K562 (cell line): ENCODE data around the gene CSTPP1. TPM values are rescaled to one million over a fixed set of nuclear protein-coding genes. Genes with fewer than 3 reads are reported as not detected.

Experiments used
- ARHGAP35 ChIP-seq: fragments of 450-650 bp; IDR thresholded peaks from 2 replicates; pipeline ENCODE4 v1.6.1; 2018; ENCODE audit not compliant: partially characterized antibody
- ATF2 ChIP-seq: sonication (generic); formaldehyde crosslinking; IDR thresholded peaks from 2 replicates; pipeline ENCODE4 v1.8.1; 2022; ENCODE audit warnings: missing genetic modification reagents
- BRD9 ChIP-seq: fragments of 450-650 bp; IDR thresholded peaks from 2 replicates; pipeline ENCODE4 v1.6.1; 2018; ENCODE audit warnings: low read depth; ENCODE audit not compliant: partially characterized antibody
- CC2D1A ChIP-seq: fragments of 450-650 bp; IDR thresholded peaks from 2 replicates; pipeline ENCODE4 v1.6.1; 2017; ENCODE audit warnings: mild to moderate bottlenecking
- EP400 ChIP-seq: fragments of 450-650 bp; IDR thresholded peaks from 2 replicates; pipeline ENCODE4 v1.6.1; 2017; ENCODE audit warnings: antibody characterized with exemption, mild to moderate bottlenecking, moderate library complexity
- FIP1L1 ChIP-seq: fragments of 200-400 bp; formaldehyde crosslinking; IDR thresholded peaks from 2 replicates; pipeline ENCODE4 v1.6.1; 2018; ENCODE audit warnings: mild to moderate bottlenecking, low read depth, low read length; ENCODE audit not compliant: poor library complexity, severe bottlenecking
- GTF2E2 ChIP-seq: fragments of 200-800 bp; sonication (Bioruptor generic); IDR thresholded peaks from 2 replicates; pipeline ENCODE4 v1.6.1; 2016; ENCODE audit warnings: missing genetic modification characterization, missing compliant biosample characterization
- IFI16 ChIP-seq: fragments of 250-450 bp; sonication (Bioruptor Pico); IDR thresholded peaks from 2 replicates; pipeline ENCODE4 v2.1.2; 2022; ENCODE audit warnings: mild to moderate bottlenecking, inconsistent platforms
- KDM4B ChIP-seq, 2 experiments: fragments of 450-650 bp in 1 of 2; sonication (generic) in 1 of 2; IDR thresholded peaks; 2 replicates each; pipeline ENCODE4 v1.6.1; 2016 to 2017; ENCODE audit warnings: borderline replicate concordance in 2 of 2, antibody characterized with exemption in 1 of 2, low read depth in 1 of 2, mild to moderate bottlenecking in 1 of 2
- MAFF ChIP-seq: IDR thresholded peaks from 2 replicates; pipeline ENCODE4 v1.6.1; 2012; ENCODE audit warnings: low read length, improper control_type of control experiment
- MAX ChIP-seq: sonication (generic); formaldehyde crosslinking; IDR thresholded peaks from 2 replicates; pipeline ENCODE4 v1.9.0; 2022; ENCODE audit warnings: mild to moderate bottlenecking, missing genetic modification reagents
- MBD1 ChIP-seq: fragments of 250-450 bp; sonication (Bioruptor Pico); IDR thresholded peaks from 2 replicates; pipeline ENCODE4 v1.8.0; 2022; ENCODE audit warnings: inconsistent platforms
- MXI1 ChIP-seq: IDR thresholded peaks from 2 replicates; pipeline ENCODE4 v1.6.1; 2011; ENCODE audit warnings: low read depth, mild to moderate bottlenecking, improper control_type of control experiment, low read length
- MYC ChIP-seq, 2 experiments: fragments of 250-450 bp in 1 of 2; sonication (Bioruptor Pico) in 1 of 2; IDR thresholded peaks; 2 replicates each; pipeline versions ENCODE4 v1.5.1 to v1.6.1; 2012 to 2021; ENCODE audit warnings: low read depth in 2 of 2, borderline replicate concordance in 1 of 2, improper control_type of control experiment in 1 of 2, low read length in 1 of 2, mild to moderate bottlenecking in 1 of 2, moderate library complexity in 1 of 2
- NCOR1 ChIP-seq: fragments of 450-650 bp; IDR thresholded peaks from 2 replicates; pipeline ENCODE4 v1.6.1; 2016; ENCODE audit warnings: mild to moderate bottlenecking, moderate library complexity
- PKNOX1 ChIP-seq: fragments of 450-650 bp; IDR thresholded peaks from 2 replicates; pipeline ENCODE4 v1.6.1; 2016
- POLR2A ChIP-seq: fragments of 450-650 bp; conservative IDR thresholded peaks from 2 replicates; pipeline ENCODE4 v1.6.1; 2016
- PRMT5 ChIP-seq: sonication (generic); formaldehyde crosslinking; IDR thresholded peaks from 2 replicates; pipeline ENCODE4 v1.5.0; 2020; ENCODE audit warnings: missing genetic modification reagents
- SIN3A ChIP-seq, 2 experiments: fragments of 150-350 bp in 1 of 2; IDR thresholded peaks; 2 replicates each; pipeline ENCODE4 v1.6.1; 2011 to 2016; ENCODE audit warnings: borderline replicate concordance in 2 of 2, low read depth in 2 of 2, low read length in 2 of 2, mild to moderate bottlenecking in 2 of 2, moderate library complexity in 2 of 2; ENCODE audit not compliant: control insufficient read depth in 1 of 2
- SIN3B ChIP-seq: fragments of 450-650 bp; IDR thresholded peaks from 2 replicates; pipeline ENCODE4 v1.6.1; 2017; ENCODE audit warnings: low read depth, mild to moderate bottlenecking, moderate library complexity
- XRCC5 ChIP-seq: fragments of 200-400 bp; formaldehyde crosslinking; IDR thresholded peaks from 2 replicates; pipeline ENCODE4 v1.6.1; 2017; ENCODE audit warnings: low read depth, mild to moderate bottlenecking, low read length
- ZNF324 ChIP-seq: fragments of 250-450 bp; sonication (Bioruptor Pico); IDR thresholded peaks from 2 replicates; pipeline ENCODE4 v1.4.0; 2020; ENCODE audit warnings: mild to moderate bottlenecking
- ZNF449 ChIP-seq: fragments of 250-450 bp; sonication (Bioruptor Pico); IDR thresholded peaks from 2 replicates; pipeline ENCODE4 v1.8.0; 2022; ENCODE audit warnings: moderate library complexity, mild to moderate bottlenecking, inconsistent platforms
- polyA plus RNA-seq, 8 experiments: library from polyadenylated mRNA; depleted of rRNA in 4 of 8; stranded (reverse) in 5 of 8; unstranded in 3 of 8; fragments of >200 nt; fragmentation: Nextera tagmentation in 2 of 8; fragmentation: Illumina TruSeq in 1 of 8; extraction: Ambion mirVana in 2 of 8; extraction: Trizol in 1 of 8; gene quantifications; 2 replicates each; pipeline versions ENCODE4 v1.2.1 to v1.2.3, GENCODE V29; 2011 to 2014; ENCODE audit warnings: inconsistent platforms in 1 of 8, missing spikeins in 1 of 8
- total RNA-seq, 7 experiments: library from RNA; depleted of rRNA in 6 of 7; stranded (reverse); fragments of >200 nt in 6 of 7; fragmentation: Illumina TruSeq in 2 of 7; extraction: Trizol in 2 of 7; gene quantifications; 2 replicates each; pipeline versions ENCODE4 v1.2.1 to v1.2.3, GENCODE V29; 2011 to 2021; ENCODE audit warnings: low replicate concordance in 1 of 7

Gene CSTPP1
- total and polyA plus RNA-seq, 9 of the 15 experiments (the other 6 are each of a cell fraction or from before 2014, with no cell fraction given), result 6.5 to 17.8 (median 9.2) TPM

GRCh38 chr11:46889689-46890475, 46.7 kb upstream of the CSTPP1 start (continued):
- TF ChIP-seq BRD9, result no peak
- TF ChIP-seq MYC (IDR thresholded peaks at IDR 0.05; ENCODE audit: low read depth, low read length), result peak; percentile 33; the same call in 1 of the 2 replicates
- TF ChIP-seq MYC (CRISPR knock-in tag; IDR thresholded peaks at IDR 0.05; ENCODE audit: borderline replicate concordance, low read depth), result no peak
- no peak for TF ChIP-seq XRCC5
- no peak for TF ChIP-seq MXI1
- no peak for TF ChIP-seq GTF2E2 (tag)
- TF ChIP-seq MAFF, result no peak
- no peak for TF ChIP-seq MAX
- TF ChIP-seq SIN3A (IDR thresholded peaks at IDR 0.05; ENCODE audit: borderline replicate concordance in 2 of 2, control insufficient read depth in 1 of 2, low read depth in 2 of 2, low read length in 2 of 2), result no peak
- TF ChIP-seq PKNOX1, result no peak
- TF ChIP-seq ATF2 (CRISPR knock-in tag), result no peak
- TF ChIP-seq ARHGAP35, result no peak
- no peak for TF ChIP-seq EP400
- TF ChIP-seq ZNF324, result no peak
- no peak for TF ChIP-seq IFI16
- TF ChIP-seq ZNF449 (CRISPR knock-in tag), result no peak
- no peak for TF ChIP-seq SIN3B
- TF ChIP-seq POLR2A, result no peak
- TF ChIP-seq MBD1, result no peak
- TF ChIP-seq FIP1L1, result no peak
- TF ChIP-seq NCOR1, result no peak
- peak; percentile 57; the same call in 1 of the 2 replicates for TF ChIP-seq CC2D1A
- TF ChIP-seq PRMT5 (CRISPR knock-in tag), result no peak
- TF ChIP-seq KDM4B (IDR thresholded peaks at IDR 0.05; ENCODE audit: borderline replicate concordance in 2 of 2, low read depth in 1 of 2), result no peak
